NK-92 treated with Interleukin-12 subunit alpha and Interleukin-12 subunit beta, amount 100 ng/mL, for 24 hours (cell line): Measurements from ENCODE around the gene DESI1.
"Not testable (repeated sequence)": the region's sequence is repeated elsewhere in the genome, so short reads cannot be mapped to it uniquely, and the experiment has no call there.

ENCODE experiments used
- DNase-seq: peaks from one replicate; lab custom pipeline; 2025; lab: John Stamatoyannopoulos, UW

Gene DESI1

GRCh38 chr22:41620589-41621098 is at the start of gene DESI1:
DESI1 (minus strand) TSS chr22:41621043; CDS start chr22:41620839, 204 bp downstream.
- DNase-seq = peak; percentile 44

- no peak for DNase-seq
These were observed 48.4 kb upstream of the DESI1 start for GRCh38 chr22:41668971-41669911.

- DNase-seq = no peak
These were observed 44.1 kb upstream of the DESI1 start for GRCh38 chr22:41664951-41665350.

GRCh38 chr22:41664490-41664889 is 43.6 kb upstream of the DESI1 start:
- DNase-seq = no peak

- not testable (repeated sequence) for DNase-seq
These were observed 42.8 kb upstream of the DESI1 start for GRCh38 chr22:41663594-41663993.

GRCh38 chr22:41661713-41662112 is 40.9 kb upstream of the DESI1 start:
- no peak for DNase-seq

GRCh38 chr22:41661088-41661487 is 40.2 kb upstream of the DESI1 start:
- DNase-seq = no peak

GRCh38 chr22:41660416-41660815 is 39.6 kb upstream of the DESI1 start:
- no peak for DNase-seq

GRCh38 chr22:41659941-41660340 is 39.1 kb upstream of the DESI1 start:
- no peak for DNase-seq

- no peak for DNase-seq
These were observed 38.0 kb upstream of the DESI1 start for GRCh38 chr22:41658869-41659268.

GRCh38 chr22:41657709-41658108 is 36.9 kb upstream of the DESI1 start:
- DNase-seq = no peak

GRCh38 chr22:41656556-41656955 is 35.7 kb upstream of the DESI1 start:
- DNase-seq = no peak

GRCh38 chr22:41654322-41654721 is 33.5 kb upstream of the DESI1 start:
- no peak for DNase-seq

GRCh38 chr22:41650821-41651220 is 30.0 kb upstream of the DESI1 start:
- DNase-seq = no peak

GRCh38 chr22:41650229-41650628 is 29.4 kb upstream of the DESI1 start:
- no peak for DNase-seq

GRCh38 chr22:41648432-41648831 is 27.6 kb upstream of the DESI1 start:
- DNase-seq = no peak

GRCh38 chr22:41647771-41648170 is 26.9 kb upstream of the DESI1 start:
- DNase-seq = no peak

- DNase-seq = no peak
These were observed 21.7 kb upstream of the DESI1 start for GRCh38 chr22:41642331-41643110.

- no peak for DNase-seq
These were observed 21.0 kb upstream of the DESI1 start for GRCh38 chr22:41641854-41642253.

- DNase-seq = no peak
These were observed 17.9 kb upstream of the DESI1 start for GRCh38 chr22:41638748-41639147.

GRCh38 chr22:41638124-41638523 is 17.3 kb upstream of the DESI1 start:
- DNase-seq = no peak

GRCh38 chr22:41637623-41638022 is 16.8 kb upstream of the DESI1 start:
- not testable (repeated sequence) for DNase-seq

GRCh38 chr22:41636467-41636866 is 15.6 kb upstream of the DESI1 start:
- DNase-seq = no peak
